Stomach (tissue), 9 donors: ENCODE results near the gene CLIC3. TPM values are rescaled to one million over a fixed set of nuclear protein-coding genes. Genes with fewer than 3 reads are reported as not detected.

Source experiments
- DNase-seq, 2 donors: peaks; one replicate each; pipeline versions ENCODE4 v3.0.0 to v3.0.0-alpha.2; 2013 to 2019
- H3K27ac ChIP-seq, 5 donors: fragments of 200-600 bp in 4 of 5; sonication (generic) in 4 of 5; one replicate each; pipeline ENCODE4 v1.5.1; 2013 to 2019; ENCODE audit warnings: mild to moderate bottlenecking in 1 of 5, moderate library complexity in 1 of 5
- H3K27me3 ChIP-seq, 3 donors: fragments of 200-600 bp; sonication (generic); one replicate each; pipeline ENCODE4 v1.5.1; 2017 to 2019; ENCODE audit warnings: mixed run types in 1 of 3
- H3K36me3 ChIP-seq, 4 donors: fragments of 200-600 bp; sonication (generic); 1 replicate in 3 of 4; 2 replicates in 1 of 4; pipeline ENCODE4 v1.5.1; 2016 to 2019
- H3K4me1 ChIP-seq, 4 donors: fragments of 200-600 bp; sonication (generic); one replicate each; pipeline ENCODE4 v1.5.1; 2016 to 2019
- H3K4me3 ChIP-seq, 4 donors: fragments of 200-600 bp; sonication (generic) in 3 of 4; one replicate each; pipeline ENCODE4 v1.5.1; 2016 to 2019; ENCODE audit warnings: mild to moderate bottlenecking in 1 of 4
- H3K9me3 ChIP-seq, 4 donors: fragments of 200-600 bp; sonication (generic); one replicate each; pipeline ENCODE4 v1.5.1; 2016 to 2019
- CTCF ChIP-seq, 7 experiments: fragments of 450-650 bp in 4 of 7; fragments of 200-600 bp in 3 of 7; sonication (generic) in 3 of 7; IDR thresholded peaks; one replicate each; pipeline ENCODE4 v1.5.1; 2016 to 2019; ENCODE audit warnings: antibody characterized with exemption in 7 of 7, control low read depth in 2 of 7, mild to moderate bottlenecking in 1 of 7
- EP300 ChIP-seq: sonication (generic); formaldehyde crosslinking; IDR thresholded peaks from one replicate; pipeline ENCODE4 v1.6.1; 2017; ENCODE audit warnings: antibody characterized with exemption
- POLR2A ChIP-seq, 4 donors: fragments of 450-650 bp; IDR thresholded peaks; one replicate each; pipeline ENCODE4 v1.6.1; 2016; ENCODE audit warnings: antibody characterized with exemption in 4 of 4, control low read depth in 2 of 4, mild to moderate bottlenecking in 1 of 4, moderate library complexity in 1 of 4
- POLR2AphosphoS5 ChIP-seq, 3 donors: sonication (generic); formaldehyde crosslinking; IDR thresholded peaks; one replicate each; pipeline ENCODE4 v1.6.1; 2016; ENCODE audit warnings: antibody characterized with exemption in 3 of 3
- WGBS, 5 donors: extraction: QIAGEN DNeasy Blood & Tissue Kit in 3 of 5; methylation state at CpG; one replicate each; pipeline versions ENCODE4 v1.1.5 to v1.1.7; 2013 to 2018; 5-methylcytosine and 5-hydroxymethylcytosine counted together
- intact Hi-C: fragments of 100-400 bp; cut with DNase I; formaldehyde crosslinking; loops from one replicate; pipeline ENCODE4 v1.15.1; 2023; ENCODE audit warnings: low total_unique reads
- polyA plus RNA-seq, 3 donors: library from polyadenylated mRNA; stranded (reverse); fragments of 200-250 nt; gene quantifications; one replicate each; pipeline ENCODE4 v1.2.3, GENCODE V29; 2013
- total RNA-seq, 5 donors: library from RNA; depleted of rRNA; stranded (reverse); fragments of >200 nt; gene quantifications; one replicate each; pipeline versions ENCODE4 v1.1.0 to v1.2.3, GENCODE V29; 2014 to 2016
- donor health status: healthy with polysubstance abuse.
- donor health status: Bipolar disorder and iron deficiency.
- donor health status: healthy.

The CLIC3 gene
- total and polyA plus RNA-seq, 8 donors, result 3.3 to 70.9 (median 9.7) TPM; not detected in 4

- 20 to 35% (median 31%) methylated on average over 6 to 9 of the region's 9 CpGs for WGBS, 5 donors
- TF ChIP-seq POLR2A (IDR thresholded peaks at IDR 0.05) (no peak), POLR2AphosphoS5 (IDR thresholded peaks at IDR 0.05) (no peak), CTCF (IDR thresholded peaks at IDR 0.05) (no peak), EP300 (no peak)
- Histone ChIP-seq H3K36me3 (no peaks in the 10 kb centered on the region), H3K4me3 (peak overlapping the region; percentile 60 to 75 (median 64)), H3K27ac (peak overlapping the region; percentile 87 to 91 (median 90)), H3K9me3 (no peaks in the 10 kb centered on the region), H3K4me1 (peaks cover 27 to 53% (median 51%) of the 10 kb centered on the region in 4 donors), H3K27me3 (no peaks in the 10 kb centered on the region)
- peak in 1 of 2 donors; percentile 52 for DNase-seq
- intact Hi-C loops, result loop anchor here (10.0 kb wide), 1 partner anchor 74 kb away; the partner anchor contains the start of gene ABCA2
Observed at GRCh38 chr9:136950656-136951276, 45.6 kb downstream of the CLIC3 start.

- Histone ChIP-seq H3K4me1 (peaks cover 28 to 56% (median 55%) of the 10 kb centered on the region in 4 donors), H3K9me3 (no peaks in the 10 kb centered on the region), H3K36me3 (no peaks in the 10 kb centered on the region), H3K27me3 (no peaks in the 10 kb centered on the region), H3K27ac (peak overlapping the region; percentile 87 to 91 (median 90)), H3K4me3 (peak overlapping the region; percentile 60 to 75 (median 64))
- peak; percentile 98 for DNase-seq
- intact Hi-C loops, result loop anchor here (10.0 kb wide), 2 partner anchors 75 to 95 kb away; partner anchors contain the start of genes ABCA2 and MAMDC4
- TF ChIP-seq POLR2A (IDR thresholded peaks at IDR 0.05) (no peak), CTCF (IDR thresholded peaks at IDR 0.05) (peak in 3 of 7 experiments; percentile 19 to 42 (median 20)), POLR2AphosphoS5 (IDR thresholded peaks at IDR 0.05) (peak; percentile 62 to 96 (median 91)), EP300 (no peak)
- whole genome bisulfite sequencing, 5 donors, result 0 to 3% (median 2%) methylated on average over 17 to 63 of the region's 63 CpGs
Observed at GRCh38 chr9:136949817-136950655, 46.3 kb downstream of the CLIC3 start.

GRCh38 chr9:136949239-136949816, 47.0 kb downstream of the CLIC3 start:
- intact Hi-C loops, result loop anchor here (10.0 kb wide), 1 partner anchor 95 kb away; the partner anchor contains the start of gene MAMDC4
- WGBS, 5 donors, result 0 to 12% (median 11%) methylated on average over 11 to 22 of the region's 22 CpGs
- Histone ChIP-seq H3K27me3 (no peaks in the 10 kb centered on the region), H3K9me3 (no peaks in the 10 kb centered on the region), H3K4me3 (peak overlapping the region; percentile 60 to 75 (median 64)), H3K4me1 (peaks cover 31 to 59% (median 58%) of the 10 kb centered on the region in 4 donors), H3K36me3 (no peaks in the 10 kb centered on the region), H3K27ac (peak overlapping the region; percentile 87 to 91 (median 90))
- TF ChIP-seq POLR2A (IDR thresholded peaks at IDR 0.05) (peak in 1 of 4 donors; percentile 7), EP300 (no peak), POLR2AphosphoS5 (IDR thresholded peaks at IDR 0.05) (no peak)
- DNase-seq, result peak in 1 of 2 donors; percentile 58

- TF ChIP-seq POLR2A (IDR thresholded peaks at IDR 0.05) (no peak), CTCF (IDR thresholded peaks at IDR 0.05) (peak in 5 of 7 experiments; percentile 20 to 45 (median 24))
- Histone ChIP-seq H3K4me1 (peaks cover 40 to 69% (median 67%) of the 10 kb centered on the region in 4 donors), H3K27ac (peak overlapping the region in 4 of 5 donors; percentile 4 to 42 (median 35)), H3K36me3 (peaks cover 0 to 2% (median 2%) of the 10 kb centered on the region in 4 donors), H3K27me3 (no peaks in the 10 kb centered on the region), H3K4me3 (no peak overlapping the region), H3K9me3 (no peaks in the 10 kb centered on the region)
- 26 to 34% (median 31%) methylated on average over 7 to 15 of the region's 15 CpGs for WGBS, 5 donors
- DNase-seq, result peak; percentile 60 to 80
- intact Hi-C loops, result loop anchor here (10.0 kb wide), 1 partner anchor 93 kb away; the partner anchor contains the start of gene MAMDC4
Observed at GRCh38 chr9:136947955-136948510, 48.3 kb downstream of the CLIC3 start.
